HepG2 (cell line): ENCODE data around the gene MACROD2. TPM values are rescaled to one million over a fixed set of nuclear protein-coding genes. Genes with fewer than 3 reads are reported as not detected.

ENCODE experiments used
- AKAP8 ChIP-seq: sonication (generic); formaldehyde crosslinking; IDR thresholded peaks from 2 replicates; pipeline ENCODE4 v1.5.1; 2020; ENCODE audit warnings: mild to moderate bottlenecking, missing genetic modification reagents
- CEBPG ChIP-seq: IDR thresholded peaks from 2 replicates; pipeline ENCODE4 v1.6.1; 2016
- CENPT ChIP-seq: sonication (generic); formaldehyde crosslinking; IDR thresholded peaks from 2 replicates; pipeline ENCODE4 v1.8.0; 2022; ENCODE audit warnings: low read depth, mild to moderate bottlenecking, moderate library complexity, missing genetic modification reagents
- DDIT3 ChIP-seq: sonication (generic); formaldehyde crosslinking; IDR thresholded peaks from 2 replicates; pipeline ENCODE4 v1.4.0; 2020; ENCODE audit warnings: mild to moderate bottlenecking, missing genetic modification reagents
- IRF1 ChIP-seq: sonication (generic); formaldehyde crosslinking; IDR thresholded peaks from 2 replicates; pipeline ENCODE4 v1.4.0; 2020; ENCODE audit warnings: low read depth, mild to moderate bottlenecking, missing genetic modification reagents
- KLF16 ChIP-seq, 2 experiments: sonication (generic) in 1 of 2; formaldehyde crosslinking in 1 of 2; IDR thresholded peaks; 2 replicates each; pipeline versions ENCODE4 v1.6.1 to v1.8.0; 2016 to 2023; ENCODE audit warnings: missing genetic modification reagents in 2 of 2, missing compliant biosample characterization in 1 of 2
- MBD4 ChIP-seq: IDR thresholded peaks from 2 replicates; pipeline ENCODE4 v1.6.1; 2012; ENCODE audit warnings: low read length, inconsistent platforms, borderline replicate concordance
- NCOA1 ChIP-seq: sonication (generic); formaldehyde crosslinking; IDR thresholded peaks from 2 replicates; pipeline ENCODE4 v1.9.0; 2021; ENCODE audit warnings: missing genetic modification reagents
- NR1H2 ChIP-seq: sonication (generic); formaldehyde crosslinking; IDR thresholded peaks from 2 replicates; pipeline ENCODE4 v1.8.1; 2022; ENCODE audit warnings: low read depth, missing genetic modification reagents, borderline replicate concordance
- RAD21 ChIP-seq: fragments of 450-650 bp; formaldehyde crosslinking; IDR thresholded peaks from 2 replicates; pipeline ENCODE4 v1.5.0; 2020; ENCODE audit warnings: mild to moderate bottlenecking
- STAT5B ChIP-seq: sonication (generic); formaldehyde crosslinking; IDR thresholded peaks from 2 replicates; pipeline ENCODE4 v1.4.0; 2020; ENCODE audit warnings: missing genetic modification reagents
- TRAFD1 ChIP-seq: sonication (generic); formaldehyde crosslinking; IDR thresholded peaks from 2 replicates; pipeline ENCODE4 v1.5.1; 2020; ENCODE audit warnings: missing genetic modification reagents, mild to moderate bottlenecking, borderline replicate concordance
- ZBTB25 ChIP-seq: IDR thresholded peaks from 2 replicates; pipeline ENCODE4 v1.6.1; 2018; ENCODE audit warnings: missing genetic modification reagents
- ZKSCAN8 ChIP-seq: IDR thresholded peaks from 2 replicates; pipeline ENCODE4 v1.6.1; 2016; ENCODE audit warnings: borderline replicate concordance, missing genetic modification reagents, missing compliant biosample characterization
- ZNF160 ChIP-seq: sonication (generic); formaldehyde crosslinking; IDR thresholded peaks from 2 replicates; pipeline ENCODE4 v1.8.0; 2022; ENCODE audit warnings: mild to moderate bottlenecking, inconsistent platforms, missing genetic modification reagents
- ZNF550 ChIP-seq: sonication (generic); formaldehyde crosslinking; IDR thresholded peaks from 2 replicates; pipeline ENCODE4 v1.4.0; 2020; ENCODE audit warnings: mild to moderate bottlenecking, missing genetic modification reagents, borderline replicate concordance
- ZNF564 ChIP-seq: sonication (generic); formaldehyde crosslinking; IDR thresholded peaks from 2 replicates; pipeline ENCODE4 v1.8.1; 2023; ENCODE audit warnings: mild to moderate bottlenecking, missing genetic modification reagents
- ZNF574 ChIP-seq: sonication (generic); formaldehyde crosslinking; IDR thresholded peaks from 2 replicates; pipeline ENCODE4 v1.4.0; 2020; ENCODE audit warnings: missing genetic modification reagents
- ZNF678 ChIP-seq: sonication (generic); formaldehyde crosslinking; IDR thresholded peaks from 2 replicates; pipeline ENCODE4 v1.4.0; 2020; ENCODE audit warnings: mild to moderate bottlenecking, missing genetic modification reagents
- ZNF773 ChIP-seq: sonication (generic); formaldehyde crosslinking; IDR thresholded peaks from 2 replicates; pipeline ENCODE4 v1.4.0; 2020; ENCODE audit warnings: missing genetic modification reagents, borderline replicate concordance
- ZNF800 ChIP-seq: sonication (generic); formaldehyde crosslinking; IDR thresholded peaks from 2 replicates; pipeline ENCODE4 v1.4.0; 2020; ENCODE audit warnings: missing genetic modification reagents
- polyA plus RNA-seq, 8 experiments: library from polyadenylated mRNA; depleted of rRNA in 3 of 8; stranded (reverse) in 7 of 8; unstranded in 1 of 8; fragments of >200 nt; fragmentation: Illumina TruSeq in 4 of 8; extraction: Trizol in 4 of 8; gene quantifications; 2 replicates each; pipeline versions ENCODE4 v1.2.1 to v1.2.3, GENCODE V29; 2011 to 2016; ENCODE audit warnings: low read depth in 4 of 8, missing spikeins in 1 of 8, mixed read lengths in 1 of 8; ENCODE audit not compliant: insufficient read depth in 1 of 8
- total RNA-seq, 5 experiments: library from RNA; depleted of rRNA; stranded (reverse); fragments of >200 nt; fragmentation: Illumina TruSeq; extraction: Trizol; gene quantifications; 2 replicates each; pipeline ENCODE4 v1.2.3, GENCODE V29; 2016; ENCODE audit warnings: low read depth in 1 of 5

Gene MACROD2
- total and polyA plus RNA-seq, 2 of the 13 experiments (the other 11 are each of a cell fraction or from before 2014, with no cell fraction given): 0.13 to 0.51 TPM

GRCh38 chr20:14337400-14338171 lies 342.3 kb downstream of the MACROD2 start, which contains the start of gene FLRT3 (continued):
- TF ChIP-seq ZNF800 (CRISPR knock-in tag) (no peak), ZNF678 (CRISPR knock-in tag) (no peak), NR1H2 (no peak), ZKSCAN8 (CRISPR knock-in tag) (0 out of 2 replicates have a peak, but pooled peaks have one; percentile 46), KLF16 (CRISPR knock-in tag; IDR thresholded peaks at IDR 0.05) (peak in 1 of 2 experiments; percentile 82; a peak in 1 of 4 replicates), DDIT3 (no peak), ZNF550 (CRISPR knock-in tag) (no peak), ZBTB25 (CRISPR knock-in tag) (no peak), IRF1 (CRISPR knock-in tag) (no peak), ZNF160 (CRISPR knock-in tag) (no peak), ZNF773 (CRISPR knock-in tag) (no peak), NCOA1 (CRISPR knock-in tag) (no peak), MBD4 (no peak), ZNF574 (peak; percentile 40; the same call in 1 of the 2 replicates), STAT5B (CRISPR knock-in tag) (no peak), CEBPG (CRISPR knock-in tag) (peak; percentile 83), ZNF564 (CRISPR knock-in tag) (no peak), TRAFD1 (CRISPR knock-in tag) (no peak), RAD21 (peak; percentile 86), AKAP8 (CRISPR knock-in tag) (no peak), CENPT (CRISPR knock-in tag) (no peak)
